Mucosa of rectum (tissue), 2 donors: ENCODE results near the gene COQ2.
"Not testable (repeated sequence)": the region's sequence is repeated elsewhere in the genome, so short reads cannot be mapped to it uniquely, and the experiment has no call there.

ENCODE experiments used
- H3K27ac ChIP-seq, 2 donors: one replicate each; pipeline ENCODE4 v1.7.0; 2013; ENCODE audit warnings: inconsistent platforms in 2 of 2, low read depth in 2 of 2, low read length in 2 of 2
- H3K27me3 ChIP-seq, 2 donors: one replicate each; pipeline ENCODE4 v1.7.0; 2013; ENCODE audit warnings: low read length in 2 of 2; ENCODE audit not compliant: control insufficient read depth in 2 of 2, insufficient read depth in 2 of 2
- H3K36me3 ChIP-seq, 2 donors: one replicate each; pipeline ENCODE4 v1.7.0; 2013; ENCODE audit warnings: low read length in 2 of 2; ENCODE audit not compliant: control insufficient read depth in 2 of 2, insufficient read depth in 2 of 2
- H3K4me1 ChIP-seq, 2 donors: one replicate each; pipeline ENCODE4 v1.7.0; 2013; ENCODE audit warnings: low read length in 2 of 2, mild to moderate bottlenecking in 1 of 2; ENCODE audit not compliant: control insufficient read depth in 2 of 2, insufficient read depth in 2 of 2
- H3K4me3 ChIP-seq, 2 donors: one replicate each; pipeline ENCODE4 v1.7.0; 2013; ENCODE audit warnings: low read length in 2 of 2
- H3K9ac ChIP-seq, 2 donors: one replicate each; pipeline ENCODE4 v1.7.0; 2013; ENCODE audit warnings: low read length in 2 of 2, low read depth in 1 of 2, mild to moderate bottlenecking in 1 of 2
- H3K9me3 ChIP-seq, 2 donors: one replicate each; pipeline ENCODE4 v1.7.0; 2013; ENCODE audit warnings: low read length in 2 of 2; ENCODE audit not compliant: control insufficient read depth in 2 of 2
- donor health status: healthy.
- donor health status: Normal muscosa, but diverticular disease.

COQ2 gene

DNA sequence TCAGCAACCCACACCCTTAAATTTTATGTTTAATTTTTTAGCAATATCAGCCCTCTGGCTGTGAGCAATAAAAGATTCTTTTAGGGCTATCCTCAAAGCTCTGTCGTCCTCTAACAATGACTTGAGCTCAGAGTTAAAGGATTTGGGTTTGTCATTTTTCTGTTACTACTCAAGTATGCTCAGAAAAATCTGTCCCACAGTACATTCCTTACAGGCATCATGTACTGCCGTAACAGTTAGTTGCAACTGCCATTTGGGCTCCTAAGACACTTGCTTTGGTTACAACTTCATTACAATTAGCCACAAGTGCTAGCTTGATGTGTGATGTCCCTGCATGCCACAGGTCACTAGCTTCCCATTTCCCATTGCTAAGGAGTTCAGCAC, 33.2 kb downstream of the COQ2 start:
- H3K4me1 ChIP-seq, result peaks cover 23 to 33% of the 10 kb centered on the region in 2 donors
- H3K36me3 ChIP-seq, result no peaks in the 10 kb centered on the region
- no peak overlapping the region for H3K27ac ChIP-seq
- no peaks in the 10 kb centered on the region for H3K27me3 ChIP-seq
- no peaks in the 10 kb centered on the region for H3K9me3 ChIP-seq
- no peak overlapping the region for H3K4me3 ChIP-seq
- H3K9ac ChIP-seq, result no peak overlapping the region

DNA sequence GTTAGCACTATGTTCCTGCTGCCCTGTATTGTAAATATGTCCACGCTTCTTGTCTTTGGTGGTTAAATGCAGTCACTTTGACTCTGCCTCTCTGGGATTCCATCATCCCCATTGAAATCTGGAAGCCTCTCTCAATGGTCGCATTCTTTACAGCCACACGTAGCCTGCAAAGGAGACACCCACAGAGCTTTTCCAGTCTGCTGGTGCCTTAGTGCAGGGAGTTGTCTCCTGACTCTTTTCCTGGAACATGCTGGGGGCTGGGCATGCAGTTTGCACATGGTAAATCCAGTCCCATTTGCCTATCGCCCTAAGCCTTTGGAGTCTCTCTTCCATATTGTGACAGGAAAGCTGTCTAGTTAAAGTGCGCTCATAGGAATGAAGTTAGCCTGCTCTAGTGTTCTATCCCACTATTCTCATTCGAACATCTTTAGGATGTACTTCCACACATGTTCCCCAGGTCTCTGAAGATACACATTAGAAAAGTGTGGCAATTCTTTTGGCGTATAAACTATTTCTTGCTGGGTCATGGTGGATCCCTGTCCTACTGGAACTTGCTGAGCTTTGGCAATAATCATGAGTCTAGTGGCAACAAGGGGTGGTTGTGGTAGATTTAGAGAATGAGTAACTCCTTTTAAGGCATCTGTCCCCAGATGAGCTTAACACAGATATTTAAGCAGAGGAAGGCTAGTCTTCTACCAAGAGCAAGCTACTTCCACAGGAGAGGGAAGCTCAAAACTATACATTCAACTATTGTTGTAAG, 33.7 kb downstream of the COQ2 start:
- Histone ChIP-seq H3K27ac (peak overlapping the region in 1 of 2 donors; percentile 34), H3K36me3 (no peaks in the 10 kb centered on the region)

DNA sequence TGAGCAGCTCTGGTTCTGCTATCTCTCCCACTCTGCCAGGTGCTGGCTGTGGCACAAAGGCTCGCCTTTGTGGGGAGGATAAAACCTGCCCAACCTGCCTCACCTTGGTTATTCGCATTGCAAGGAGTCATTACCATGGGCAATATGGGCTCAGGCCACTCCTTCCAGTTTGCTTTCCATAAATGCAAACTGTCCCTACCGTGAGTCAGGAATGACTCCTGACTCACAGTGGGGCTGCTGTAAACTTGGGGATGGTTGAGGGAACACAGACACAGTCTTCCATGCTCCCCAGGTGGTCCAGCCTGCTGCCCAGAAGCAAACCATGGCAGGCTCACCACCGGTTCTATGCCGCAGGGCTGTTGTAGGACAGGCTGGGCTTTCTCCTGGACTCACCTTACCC, 36.1 kb downstream of the COQ2 start:
- Histone ChIP-seq H3K36me3 (no peaks in the 10 kb centered on the region), H3K27ac (peak overlapping the region; percentile 83 to 88), H3K4me3 (no peak overlapping the region), H3K4me1 (peaks cover 18 to 27% of the 10 kb centered on the region in 2 donors), H3K9me3 (no peaks in the 10 kb centered on the region), H3K9ac (peak overlapping the region; percentile 27 to 48), H3K27me3 (no peaks in the 10 kb centered on the region)

More for the DNA sequence above, 33.7 kb downstream of the COQ2 start:
- Histone ChIP-seq H3K9ac (no peak overlapping the region), H3K9me3 (no peaks in the 10 kb centered on the region), H3K4me1 (peaks cover 20 to 27% of the 10 kb centered on the region in 2 donors), H3K4me3 (no peak overlapping the region), H3K27me3 (no peaks in the 10 kb centered on the region)

DNA sequence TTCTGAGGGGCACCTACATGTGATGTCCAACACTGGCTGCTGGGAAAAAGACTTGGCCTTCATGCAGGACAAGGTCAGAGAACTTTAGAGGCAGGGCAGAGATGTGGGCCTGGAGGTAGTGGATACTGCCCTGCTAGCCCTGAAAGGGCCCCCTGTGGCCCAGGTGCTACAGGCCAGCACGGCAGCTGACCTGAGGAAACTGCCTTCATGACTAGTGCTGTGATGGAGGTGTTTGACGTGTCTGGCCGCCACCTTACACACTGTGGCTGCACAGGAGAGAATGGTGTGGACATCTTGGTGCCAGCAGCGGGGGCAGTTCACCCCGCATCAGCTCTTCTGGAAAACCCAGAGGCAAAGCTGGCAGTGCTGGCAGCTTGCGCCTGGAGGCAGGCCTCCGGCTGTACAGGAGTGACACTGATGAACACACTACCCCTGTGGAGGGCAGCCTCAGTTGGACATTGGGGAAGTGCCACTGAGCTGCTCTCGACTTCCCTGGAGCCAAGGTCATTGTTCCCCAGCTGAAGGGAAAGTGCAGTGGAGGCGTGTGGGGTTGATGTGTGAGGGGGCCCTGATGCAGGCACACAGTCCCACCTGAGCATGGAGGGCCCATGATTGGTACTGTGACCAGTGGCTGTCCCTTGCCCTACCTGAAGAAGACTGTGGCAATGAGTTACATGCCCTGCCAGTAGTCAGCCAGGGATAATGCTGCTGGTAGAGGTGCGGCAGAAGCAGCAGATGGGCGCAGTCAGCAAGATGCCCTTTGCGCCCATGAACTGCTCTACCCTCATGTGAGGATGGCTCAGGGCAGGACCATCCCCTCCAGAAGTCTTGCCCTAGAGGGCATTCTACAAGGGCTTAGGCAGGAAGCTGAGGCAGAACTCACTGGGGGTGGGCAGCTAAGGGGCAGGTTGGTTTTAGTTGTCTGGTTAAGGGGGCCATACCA, 36.9 kb downstream of the COQ2 start:
- peak overlapping the region in 1 of 2 donors; percentile 9 for H3K4me3 ChIP-seq
- peaks cover 18 to 26% of the 10 kb centered on the region in 2 donors for H3K4me1 ChIP-seq
- H3K27ac ChIP-seq, result peak overlapping the region; percentile 83 to 88
- peak overlapping the region; percentile 27 to 48 for H3K9ac ChIP-seq
- no peaks in the 10 kb centered on the region for H3K9me3 ChIP-seq
- H3K36me3 ChIP-seq, result no peaks in the 10 kb centered on the region
- H3K27me3 ChIP-seq, result no peaks in the 10 kb centered on the region

DNA sequence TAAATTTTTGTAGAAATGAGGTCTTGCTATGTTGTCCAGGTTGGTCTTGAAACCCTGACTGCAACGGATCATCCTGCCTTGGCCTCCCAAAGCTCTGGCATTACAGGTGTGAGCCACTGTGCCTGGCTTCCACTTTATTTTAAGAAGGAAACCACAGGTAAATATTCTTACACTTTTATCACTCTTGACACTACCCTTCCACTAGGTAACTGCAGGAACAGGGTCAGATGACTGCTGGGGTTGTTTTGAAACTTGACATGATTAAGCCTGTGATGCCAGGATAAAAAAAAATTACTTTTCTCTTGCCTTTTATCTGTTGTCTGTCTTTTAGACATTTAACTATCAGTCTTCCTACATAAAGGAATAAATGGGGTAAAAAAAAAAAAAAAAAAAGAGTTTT, 43.5 kb downstream of the COQ2 start:
- Histone ChIP-seq H3K9me3 (no peaks in the 10 kb centered on the region), H3K9ac (no peak overlapping the region), H3K36me3 (no peaks in the 10 kb centered on the region), H3K27ac (no peak overlapping the region), H3K4me3 (no peak overlapping the region), H3K4me1 (peaks cover 0 to 5% of the 10 kb centered on the region in 2 donors), H3K27me3 (no peaks in the 10 kb centered on the region)

DNA sequence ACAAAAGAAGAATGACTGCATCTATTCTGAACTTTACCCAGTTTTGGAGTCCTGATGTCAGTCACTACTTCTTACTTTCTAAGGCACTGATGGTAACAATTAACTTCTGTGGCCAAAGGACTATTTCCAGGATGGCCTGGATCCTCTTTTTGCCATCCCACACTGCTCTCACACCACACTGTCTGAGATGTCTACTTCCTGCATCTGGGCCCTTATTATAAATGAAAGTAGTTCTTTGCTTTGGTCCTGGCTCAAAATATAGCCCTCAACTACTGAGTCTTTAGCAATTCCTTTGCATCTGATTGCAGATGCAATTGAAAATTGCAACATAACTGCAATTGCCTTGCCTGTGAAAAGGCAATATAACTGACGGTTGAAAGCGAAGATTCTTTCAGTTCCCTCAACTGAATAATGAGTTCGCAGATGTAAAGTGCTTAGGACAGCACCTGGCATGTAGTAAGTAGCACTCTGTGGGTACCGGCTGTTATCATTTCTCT, 44.2 kb downstream of the COQ2 start:
- no peaks in the 10 kb centered on the region for H3K27me3 ChIP-seq
- H3K27ac ChIP-seq, result no peak overlapping the region

DNA sequence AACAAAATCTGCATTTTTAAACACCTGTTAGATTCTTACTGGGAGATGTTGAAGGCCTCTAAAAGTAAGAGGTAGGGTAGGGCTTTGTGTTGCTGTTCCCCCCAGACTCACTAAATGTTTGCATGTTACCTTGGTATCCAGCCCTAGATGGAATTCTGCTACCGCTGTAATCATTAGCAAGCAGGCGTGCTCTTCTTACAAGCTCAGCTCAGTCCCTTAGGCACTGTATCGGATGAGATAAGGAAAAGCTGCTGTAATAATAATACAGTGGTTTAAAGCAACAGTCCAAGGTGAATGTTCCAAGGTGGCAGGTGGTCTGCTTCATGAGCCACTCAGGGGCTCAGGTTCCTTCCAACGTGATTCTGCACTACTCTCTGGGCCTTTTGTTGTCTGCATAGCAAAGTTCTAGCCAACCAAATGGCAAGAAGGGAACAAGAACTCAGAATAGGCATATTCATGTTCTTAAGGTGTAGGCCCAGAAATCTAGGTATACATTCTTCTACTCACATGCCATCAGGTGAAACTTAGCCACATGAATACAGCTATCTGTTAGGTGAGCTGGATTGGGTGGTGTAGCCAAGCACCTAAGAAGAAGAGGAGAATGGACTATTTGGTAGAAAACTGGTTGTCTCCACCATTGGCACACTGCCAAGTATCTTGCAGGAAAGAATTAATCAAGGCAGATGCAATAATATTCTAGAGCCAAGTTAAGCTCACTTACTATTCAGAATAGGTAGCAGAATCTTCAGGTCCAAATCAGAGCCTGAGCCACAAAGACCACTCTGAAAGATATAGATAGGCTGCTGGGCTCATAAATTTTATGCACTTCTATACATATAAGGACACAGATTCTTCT, 46.0 kb downstream of the COQ2 start:
- Histone ChIP-seq H3K27me3 (no peaks in the 10 kb centered on the region), H3K4me3 (no peak overlapping the region), H3K27ac (no peak overlapping the region), H3K9ac (no peak overlapping the region), H3K9me3 (no peaks in the 10 kb centered on the region), H3K36me3 (no peaks in the 10 kb centered on the region), H3K4me1 (peaks cover 0 to 5% of the 10 kb centered on the region in 2 donors)

More for the DNA sequence above, 44.2 kb downstream of the COQ2 start:
- no peaks in the 10 kb centered on the region for H3K9me3 ChIP-seq
- peaks cover 0 to 5% of the 10 kb centered on the region in 2 donors for H3K4me1 ChIP-seq
- no peaks in the 10 kb centered on the region for H3K36me3 ChIP-seq
- H3K9ac ChIP-seq, result no peak overlapping the region
- H3K4me3 ChIP-seq, result no peak overlapping the region

DNA sequence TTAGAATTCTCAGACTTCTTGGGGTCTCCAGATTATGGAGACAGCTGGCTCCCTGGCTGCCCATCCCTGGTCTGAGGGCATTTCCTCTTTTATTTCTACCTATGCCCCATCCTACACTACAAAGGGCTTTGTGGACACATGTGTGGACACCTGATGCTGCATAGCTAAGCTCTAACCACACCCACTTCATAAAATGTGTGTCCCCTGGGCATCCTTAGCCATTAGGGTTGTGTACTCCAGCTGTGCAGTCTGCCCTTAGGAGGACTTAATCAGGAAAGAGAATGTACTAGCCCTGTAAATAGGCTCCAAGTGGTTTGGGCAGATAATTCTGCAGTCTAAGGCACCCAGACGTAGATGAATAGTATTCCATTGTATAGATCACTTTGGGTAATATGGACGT, 47.0 kb downstream of the COQ2 start:
- H3K4me1 ChIP-seq, result peaks cover 0 to 5% of the 10 kb centered on the region in 2 donors
- no peaks in the 10 kb centered on the region for H3K36me3 ChIP-seq
- no peak overlapping the region for H3K4me3 ChIP-seq
- no peak overlapping the region for H3K9ac ChIP-seq
- H3K27ac ChIP-seq, result no peak overlapping the region
- no peaks in the 10 kb centered on the region for H3K27me3 ChIP-seq
- no peaks in the 10 kb centered on the region for H3K9me3 ChIP-seq

DNA sequence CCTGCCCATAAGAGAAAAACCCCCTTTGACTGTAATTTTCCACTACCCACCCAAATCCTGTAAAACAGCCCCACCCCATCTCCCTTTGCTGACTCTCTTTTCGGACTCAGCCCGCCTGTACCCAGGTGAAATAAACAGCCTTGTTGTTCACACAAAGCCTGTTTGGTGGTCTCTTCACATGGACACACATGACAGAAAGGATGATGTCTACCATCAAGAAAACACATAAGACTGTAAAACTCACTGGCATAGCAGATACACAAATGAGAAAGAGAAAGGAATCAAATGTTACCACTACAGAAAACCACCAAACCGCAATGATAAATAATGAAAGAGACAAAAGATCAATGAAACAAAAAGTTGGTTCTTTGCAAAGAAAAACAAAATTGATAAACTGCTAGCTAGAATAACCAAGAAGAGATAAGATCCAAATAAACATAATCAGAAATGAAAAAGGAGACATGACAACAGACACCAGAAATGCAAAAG, 48.9 kb downstream of the COQ2 start:
- H3K9me3 ChIP-seq, H3K4me1 ChIP-seq, H3K27ac ChIP-seq, H3K27me3 ChIP-seq, H3K9ac ChIP-seq, H3K36me3 ChIP-seq, H3K4me3 ChIP-seq: not testable (repeated sequence)
